Breast epithelium (tissue), 3 donors: ENCODE measurements around the gene NUP153.

Source experiments
- POLR2A ChIP-seq: fragments of 450-650 bp; IDR thresholded peaks from one replicate; pipeline ENCODE4 v1.6.1; 2016; ENCODE audit warnings: antibody characterized with exemption, mild to moderate bottlenecking, moderate library complexity
- POLR2AphosphoS5 ChIP-seq, 3 donors: sonication (generic); formaldehyde crosslinking; IDR thresholded peaks; one replicate each; pipeline ENCODE4 v1.6.1; 2017; ENCODE audit warnings: antibody characterized with exemption in 3 of 3

DNA sequence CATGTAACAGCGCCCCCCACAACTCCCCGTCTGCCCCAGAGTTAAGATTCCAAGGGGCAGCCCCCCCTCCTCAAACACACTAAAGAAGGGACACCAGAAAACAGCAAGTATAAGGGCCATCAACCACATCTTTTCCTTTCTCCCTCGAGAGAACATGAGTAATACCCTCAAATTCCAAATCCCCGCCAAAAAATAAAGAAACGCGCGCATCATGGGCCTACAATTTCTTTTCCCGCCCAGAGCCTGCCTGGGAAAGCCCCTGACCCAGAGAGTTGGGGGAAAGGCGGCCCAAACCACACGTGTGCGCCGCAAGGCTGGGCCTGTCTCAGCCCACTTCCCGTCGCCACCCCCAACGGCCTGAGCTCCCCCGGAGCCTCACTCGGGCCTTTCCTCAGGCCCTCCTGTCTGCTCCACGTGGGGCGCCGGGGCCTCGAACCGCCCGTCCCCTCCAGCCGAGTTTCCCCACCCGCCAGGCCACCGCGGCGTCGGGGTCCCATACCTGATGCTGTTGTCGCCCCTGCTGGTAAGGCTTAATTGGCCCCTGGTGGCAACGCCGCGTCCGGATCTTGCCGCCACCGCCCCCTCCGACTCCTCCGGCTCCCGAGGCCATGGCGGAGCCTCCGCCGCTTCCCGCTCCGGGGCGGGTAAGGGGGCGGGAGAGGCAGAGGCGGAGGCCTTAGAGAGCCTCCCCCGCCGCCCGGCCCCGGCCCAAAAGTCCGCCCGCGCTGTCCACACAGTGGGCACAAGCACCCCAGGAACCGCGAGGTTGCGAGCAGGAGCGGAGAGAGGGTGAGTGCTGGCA lies 746 bp downstream of the NUP153 start:
- TF ChIP-seq POLR2AphosphoS5 (IDR thresholded peaks at IDR 0.05) (peak in 2 of 3 donors; percentile 21 to 36), POLR2A (no peak)
